ENCODE data around the gene MED26.

MED26 gene

DNA sequence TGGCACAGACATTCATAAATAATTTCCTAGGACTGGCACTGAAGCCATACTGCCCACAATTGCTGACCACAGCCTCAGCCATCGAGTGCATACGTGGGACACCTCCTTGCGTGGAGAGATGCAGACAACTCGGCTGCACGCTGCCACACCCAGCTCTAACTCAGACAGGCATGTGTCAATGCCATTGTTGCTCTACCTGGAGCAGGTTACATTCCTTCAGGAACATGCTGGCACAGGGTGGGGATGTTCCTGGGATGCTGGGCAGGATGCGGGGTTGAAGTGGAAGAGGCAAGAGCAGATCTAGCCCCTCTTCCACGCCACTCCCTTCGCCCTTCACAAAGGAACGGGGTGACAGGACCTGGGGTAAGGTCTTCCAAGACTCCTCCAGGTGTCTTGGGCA, 31.6 kb downstream of the MED26 start:
- no peak for DNase-seq
- intact Hi-C loops (cut with DNase I) = no loop called here

DNA sequence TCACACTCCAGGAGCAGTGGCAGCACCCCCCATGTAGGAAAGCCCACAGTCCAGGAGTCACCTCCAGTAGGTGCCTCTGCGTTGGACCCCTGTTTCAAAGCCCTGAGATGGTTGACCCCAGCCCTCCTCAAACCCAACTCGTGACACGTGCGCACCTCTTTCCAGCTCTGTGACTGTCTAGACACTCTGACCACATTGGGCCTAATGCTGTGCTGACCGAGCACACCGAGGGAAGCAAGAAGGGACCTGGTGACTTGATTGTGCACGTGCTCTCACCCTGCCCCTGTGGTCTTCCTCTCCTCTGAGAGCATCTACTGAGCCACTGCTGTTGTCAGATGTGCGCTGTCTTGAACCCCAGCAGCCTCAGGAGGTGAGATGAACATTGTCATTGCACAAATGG, 32.9 kb downstream of the MED26 start:
- intact Hi-C loops (cut with DNase I) = no loop called here
- DNase-seq = no peak

DNA sequence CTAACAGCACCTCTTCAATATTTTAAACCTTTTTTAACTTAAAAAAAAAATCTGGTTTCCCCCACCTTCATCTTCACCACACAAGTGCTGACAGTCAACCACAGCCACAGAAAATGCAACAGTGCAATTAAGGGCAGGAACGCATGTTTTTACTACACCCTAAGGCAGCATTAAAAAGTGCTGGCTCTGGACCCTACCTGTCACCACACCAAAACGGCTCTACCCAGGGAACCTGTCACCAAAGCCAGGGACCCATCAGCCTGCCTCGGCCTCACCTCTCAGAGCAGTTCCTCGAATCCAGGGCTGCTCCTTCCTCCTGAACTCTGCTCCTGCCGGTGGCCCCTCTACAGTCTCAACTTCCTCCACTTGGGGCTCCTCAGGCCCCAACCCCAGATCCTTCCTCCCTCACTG, 33.3 kb downstream of the MED26 start:
- DNase-seq = no peak
- intact Hi-C loops (cut with DNase I) = no loop called here

DNA sequence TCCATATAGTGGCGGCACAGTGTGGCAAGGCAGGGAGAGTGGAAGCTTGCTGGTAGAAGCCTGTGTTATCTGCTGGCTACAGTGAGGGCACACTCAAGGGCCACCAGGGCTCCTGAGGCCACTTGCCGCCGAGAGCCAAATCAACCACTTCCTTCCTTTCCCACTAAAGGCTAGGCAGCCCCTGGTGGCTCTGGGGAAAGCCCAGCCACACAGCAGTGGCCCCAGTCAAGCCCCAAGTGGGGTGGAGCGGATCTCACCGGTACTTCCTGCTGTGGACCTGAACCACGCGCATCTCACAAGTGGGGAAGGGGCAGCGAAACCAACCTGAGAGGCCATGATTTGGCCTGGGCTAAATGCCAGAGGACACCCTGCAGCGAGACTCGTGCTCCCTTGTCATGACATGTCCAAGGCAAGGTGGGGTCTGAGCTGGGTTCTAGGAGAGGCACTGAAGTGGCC, 33.8 kb downstream of the MED26 start:
- no peak for DNase-seq

DNA sequence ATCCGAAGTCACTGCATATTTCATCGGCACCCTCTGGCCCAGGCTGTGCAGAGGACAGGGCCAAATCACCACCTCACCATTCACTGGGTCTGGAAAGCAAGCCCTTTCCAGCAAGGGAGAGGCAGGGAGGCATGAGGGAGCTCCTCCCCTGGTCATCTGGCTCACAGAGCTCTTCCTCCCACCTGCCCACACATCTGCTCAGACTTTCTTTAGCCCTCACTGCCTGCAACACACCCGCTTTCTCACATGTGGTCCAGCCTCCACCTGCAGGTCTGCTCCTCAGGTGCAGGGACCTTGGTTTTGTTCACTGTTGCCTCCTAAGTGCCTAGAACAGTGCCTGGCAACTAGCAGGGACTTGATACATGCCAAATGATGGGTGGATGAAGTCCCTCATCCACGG, 34.8 kb downstream of the MED26 start:
- intact Hi-C loops (cut with DNase I) = no loop called here

More for the DNA sequence above, 33.8 kb downstream of the MED26 start:
- intact Hi-C loops (cut with DNase I) = no loop called here

DNA sequence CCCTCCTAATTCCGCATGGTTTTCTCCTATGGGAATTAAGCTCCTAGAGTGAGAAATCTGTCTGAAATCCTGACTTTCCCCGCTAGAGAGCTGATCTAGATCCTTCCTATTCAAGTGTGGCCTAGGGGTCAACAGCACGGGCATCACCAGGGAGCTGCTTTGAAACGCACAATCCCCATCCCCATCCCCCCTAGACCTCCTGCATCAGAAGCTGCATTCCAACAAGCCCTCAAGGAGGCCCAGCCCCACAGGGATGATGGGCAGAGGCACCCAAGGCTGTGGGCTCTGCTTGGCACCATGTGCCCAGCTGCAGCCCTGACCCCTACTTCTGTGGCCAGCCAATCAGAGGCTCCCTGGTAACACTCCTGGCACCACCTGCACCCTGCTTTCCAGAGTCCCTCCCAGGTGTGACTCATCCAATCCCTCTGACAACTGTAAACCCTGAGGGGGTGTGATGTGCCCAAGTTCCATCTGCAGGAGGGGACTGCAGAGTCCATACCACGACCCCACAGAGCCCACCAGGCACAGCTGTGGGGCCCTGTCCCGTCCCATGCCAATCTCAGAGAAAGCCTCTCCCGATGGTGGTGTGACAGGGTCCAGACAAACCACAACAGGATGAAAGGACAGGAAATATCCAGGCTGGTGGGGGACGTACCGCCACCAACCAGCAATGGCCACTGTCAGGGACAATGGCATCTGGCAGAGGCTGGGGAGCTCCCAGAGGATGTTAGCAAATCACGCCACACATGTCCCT, 36.0 kb downstream of the MED26 start:
- intact Hi-C loops (cut with DNase I) = no loop called here
- DNase-seq = peak in 3 of 42 donors; percentile 46 to 66 (median 58)

More for the DNA sequence above, 34.8 kb downstream of the MED26 start:
- no peak for DNase-seq

DNA sequence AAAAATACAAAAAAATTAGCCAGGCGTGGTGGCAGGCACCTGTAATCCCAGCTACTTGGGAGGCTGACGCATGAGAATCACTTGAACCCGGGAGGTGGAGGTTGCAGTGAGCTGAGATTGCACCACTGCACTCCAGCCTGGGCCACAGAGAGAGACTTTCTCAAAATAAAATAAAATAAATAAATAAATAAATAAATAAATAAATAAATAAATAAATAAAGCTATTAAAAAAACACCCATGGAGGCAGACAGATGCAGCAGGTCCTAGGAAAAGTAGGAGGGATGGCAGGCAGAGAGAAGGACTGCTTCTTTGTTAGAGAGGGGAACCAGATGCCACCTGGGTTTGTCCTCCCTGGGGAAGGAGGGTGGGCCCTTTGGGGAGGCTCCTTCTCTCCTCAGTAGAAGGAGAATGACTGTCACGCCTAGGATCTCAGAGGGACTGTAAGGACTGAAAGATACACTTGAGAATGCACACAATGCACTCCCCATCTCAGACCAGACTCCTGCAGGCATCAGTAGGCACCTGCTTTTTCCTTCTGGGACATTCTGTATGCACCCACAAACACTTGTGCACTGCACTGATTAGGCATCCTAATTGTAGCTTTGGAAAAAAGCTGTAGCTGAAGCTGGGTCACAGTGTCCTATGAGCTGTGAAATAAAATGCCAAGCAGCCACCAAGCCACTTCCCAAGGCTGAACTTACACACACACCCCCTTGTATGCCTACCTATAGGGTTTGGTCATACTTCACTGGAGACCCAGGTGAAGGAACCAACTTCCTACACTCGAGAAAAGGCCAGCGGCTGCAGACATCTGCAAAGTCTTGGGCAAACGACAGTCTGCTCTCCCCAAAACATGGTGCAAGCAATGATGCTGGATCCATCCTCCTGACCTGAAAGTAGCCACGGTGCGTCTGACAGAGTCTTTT, 36.9 kb downstream of the MED26 start:
- no peak for DNase-seq
- intact Hi-C loops (cut with DNase I) = no loop called here

DNA sequence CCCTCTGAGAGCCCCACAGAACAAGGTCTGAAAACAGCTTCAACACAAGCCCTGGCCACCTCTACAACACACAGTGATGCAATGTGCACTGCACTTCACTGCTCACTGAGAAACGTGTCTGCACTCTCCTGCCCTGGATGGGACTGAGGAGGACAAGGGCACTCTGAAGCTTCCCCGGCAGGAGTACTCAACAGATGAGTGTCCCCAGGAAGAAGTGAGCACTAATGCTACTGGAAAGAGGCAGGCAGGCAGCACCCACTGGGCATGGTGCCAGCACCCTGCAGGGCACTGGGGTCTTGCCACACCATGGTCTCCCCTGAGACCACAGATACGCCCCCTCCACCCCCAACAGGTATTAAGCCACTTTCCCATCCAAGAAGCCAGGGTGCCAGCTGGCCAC, 38.1 kb downstream of the MED26 start:
- no peak for DNase-seq
- intact Hi-C loops (cut with DNase I) = no loop called here

DNA sequence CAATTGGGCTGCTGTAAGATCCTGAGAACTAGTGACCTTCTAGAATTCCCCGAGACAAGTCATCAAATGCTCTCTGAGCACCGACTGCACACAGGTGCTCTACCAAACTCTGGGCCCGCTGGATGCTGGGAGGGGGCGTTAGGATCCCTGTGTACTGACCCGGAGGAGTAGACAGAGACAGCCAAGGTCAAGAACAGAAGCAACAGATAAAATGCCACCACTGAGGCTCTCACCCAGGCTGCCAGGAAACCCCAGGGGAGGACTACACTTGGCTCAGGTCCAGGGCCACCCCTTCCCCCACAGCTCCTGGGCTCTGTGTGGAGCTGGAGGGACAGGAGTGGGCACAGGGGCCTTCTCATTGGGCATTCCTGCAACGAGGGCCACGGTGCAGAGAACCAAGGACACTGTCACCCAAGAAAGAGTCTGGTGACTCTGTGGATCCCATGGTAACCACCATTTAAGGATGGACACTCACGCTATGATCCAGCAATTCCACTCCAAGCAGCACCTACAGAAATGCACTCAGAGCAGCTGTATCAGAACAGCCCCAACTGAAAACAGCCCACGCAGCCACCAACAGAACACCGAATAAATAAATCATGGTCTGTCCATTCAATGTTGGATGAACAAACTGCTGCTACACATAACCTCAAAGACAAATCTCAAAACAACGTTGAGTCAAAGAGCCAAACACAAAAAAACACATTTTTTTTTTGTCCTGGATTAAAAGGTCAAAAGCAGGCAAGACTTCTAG, 39.0 kb downstream of the MED26 start:
- DNase-seq = no peak
- intact Hi-C loops (cut with DNase I) = no loop called here

DNA sequence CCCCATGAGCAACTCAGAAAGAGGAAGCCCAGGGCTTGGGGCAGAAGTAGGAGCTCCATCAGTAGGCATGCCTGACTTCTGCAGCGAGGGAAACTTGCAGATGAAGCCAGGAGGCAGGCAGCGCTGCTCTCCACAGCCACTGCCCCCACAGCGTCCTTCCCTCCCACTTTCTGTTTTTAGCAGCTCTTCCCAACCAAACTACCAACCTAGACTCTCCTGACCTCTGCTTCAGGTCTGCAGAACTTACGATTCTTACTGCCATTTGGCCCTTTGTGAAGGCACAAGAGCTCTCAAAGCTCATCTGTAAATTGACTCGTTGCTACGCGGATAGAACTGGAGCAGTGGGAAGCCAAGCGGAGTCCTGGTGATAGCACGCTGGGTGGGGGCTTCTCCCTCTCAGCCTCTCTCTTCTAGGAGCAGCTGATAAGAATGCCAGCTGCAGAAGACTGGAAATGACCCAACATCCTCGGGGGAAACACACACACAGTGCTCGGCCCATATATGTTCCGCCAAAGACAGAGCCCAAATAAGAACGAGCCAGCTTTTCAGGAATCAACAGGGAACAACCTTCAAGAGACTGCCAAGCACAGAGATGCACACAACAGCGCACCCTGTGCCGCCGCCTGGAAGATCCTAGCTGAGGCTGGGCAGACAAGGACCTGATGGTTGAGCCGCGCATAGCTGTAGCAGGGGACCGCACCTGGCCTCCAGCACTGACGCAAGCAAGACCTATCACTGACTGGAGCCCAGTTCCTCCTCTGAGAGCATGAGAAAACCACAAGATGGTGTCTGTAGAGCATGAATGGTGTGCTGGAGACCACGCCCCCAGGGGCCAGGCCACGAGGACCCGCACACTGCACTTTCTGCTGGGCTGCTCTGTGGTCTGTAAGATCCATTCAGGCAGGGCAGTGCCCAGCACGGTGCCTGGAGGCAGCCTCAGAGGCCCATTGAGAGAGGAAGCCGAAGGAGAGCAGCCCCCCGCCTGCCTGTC, 39.9 kb downstream of the MED26 start:
- peak in 30 of 42 donors; percentile 24 to 74 (median 50) for DNase-seq
- intact Hi-C loops (cut with DNase I) = no loop called here

DNA sequence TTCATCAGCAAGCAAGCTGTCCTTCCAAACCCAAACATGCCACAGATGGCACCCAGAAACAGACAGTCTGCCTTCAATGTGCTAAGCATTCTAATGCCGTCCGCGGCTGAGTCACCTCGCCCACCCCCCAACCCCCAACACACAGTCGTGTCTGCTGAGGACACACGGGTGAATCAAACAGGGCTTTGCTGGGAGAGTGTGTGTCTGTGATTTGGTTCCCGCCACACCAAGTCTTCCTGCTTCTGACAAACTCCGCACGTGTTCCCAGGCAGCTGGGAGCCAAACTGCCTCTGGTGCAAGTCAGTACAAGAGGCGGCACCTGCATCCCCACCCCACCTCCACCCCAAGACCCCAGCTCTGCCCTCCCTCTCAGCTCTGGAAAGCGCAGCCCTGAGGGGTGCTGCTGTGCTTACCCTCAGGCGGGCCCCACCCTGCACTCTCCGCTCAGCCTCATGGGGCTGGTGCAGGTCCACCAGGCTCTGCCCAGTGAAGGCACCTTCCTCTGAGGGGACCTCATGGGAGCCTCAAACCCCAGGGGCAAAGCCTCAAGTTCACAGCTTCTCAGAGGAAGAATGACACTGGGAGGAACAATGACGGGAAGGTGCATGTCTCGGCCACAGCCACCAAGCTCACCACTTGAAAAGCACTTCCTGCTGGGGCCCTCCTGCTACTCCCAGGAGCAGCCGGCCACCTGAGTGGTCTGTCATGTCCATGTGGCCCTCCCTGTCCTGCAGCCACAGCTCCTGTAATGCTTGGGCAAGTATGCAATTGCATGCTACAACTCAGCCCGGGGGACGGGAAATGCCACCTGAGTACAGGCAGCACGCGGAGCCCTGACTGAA, 40.8 kb downstream of the MED26 start:
- peak in 7 of 42 donors; percentile 35 to 67 (median 49) for DNase-seq

DNA sequence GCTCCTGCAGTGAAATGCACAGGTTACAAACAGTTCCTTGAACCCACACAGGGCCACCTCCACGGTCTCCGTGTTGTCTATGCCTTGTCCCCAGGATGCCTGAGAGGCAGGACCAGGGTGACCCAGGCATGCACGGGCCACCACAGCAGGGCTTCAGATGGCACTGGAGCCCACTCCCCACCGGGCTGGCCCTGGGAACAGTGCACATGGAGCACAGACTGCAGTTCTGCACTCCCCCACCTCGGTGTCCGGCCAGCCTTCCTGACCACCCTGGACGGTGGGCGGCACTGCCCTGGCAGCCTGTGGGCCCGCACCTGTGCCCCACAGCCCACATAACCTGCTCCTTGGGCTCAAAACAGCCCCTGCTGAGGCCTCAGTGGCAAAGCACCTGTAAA, 41.5 kb downstream of the MED26 start:
- intact Hi-C loops (cut with DNase I) = no loop called here
- no peak for DNase-seq

More for the DNA sequence above, 40.8 kb downstream of the MED26 start:
- intact Hi-C loops (cut with DNase I) = no loop called here

DNA sequence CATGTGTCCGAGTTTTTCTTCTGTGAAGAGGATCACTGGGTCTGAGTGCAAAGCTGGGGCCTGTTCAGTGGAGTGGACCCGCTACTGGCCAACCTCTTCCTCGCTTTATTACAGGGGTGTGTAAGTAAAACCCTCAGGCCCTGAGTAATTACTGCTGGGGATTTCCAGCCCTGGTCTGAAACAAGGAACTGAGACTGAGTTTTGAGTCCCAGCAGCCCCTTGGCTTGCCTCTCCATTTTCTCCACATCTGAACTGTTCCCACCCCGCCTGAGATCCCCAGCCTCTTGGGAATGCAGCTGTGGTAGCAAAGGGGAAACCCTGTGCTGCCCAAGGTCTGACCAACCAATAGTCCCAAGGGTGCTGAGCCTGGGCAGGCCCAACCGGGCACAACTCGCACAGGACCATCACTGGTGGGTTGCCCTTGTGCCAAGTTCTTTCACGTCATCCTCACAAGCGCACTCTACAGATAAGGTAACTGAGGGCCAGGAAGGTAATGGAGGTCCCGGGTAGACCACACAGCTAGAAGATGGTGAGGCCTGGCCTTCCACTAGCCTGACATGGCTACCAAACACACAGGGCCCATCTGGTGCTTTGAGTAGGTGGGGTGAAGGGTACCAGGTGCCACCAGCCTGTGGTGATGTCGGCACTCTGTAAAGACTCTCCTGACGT, 42.1 kb downstream of the MED26 start:
- intact Hi-C loops (cut with DNase I) = no loop called here
- no peak for DNase-seq

DNA sequence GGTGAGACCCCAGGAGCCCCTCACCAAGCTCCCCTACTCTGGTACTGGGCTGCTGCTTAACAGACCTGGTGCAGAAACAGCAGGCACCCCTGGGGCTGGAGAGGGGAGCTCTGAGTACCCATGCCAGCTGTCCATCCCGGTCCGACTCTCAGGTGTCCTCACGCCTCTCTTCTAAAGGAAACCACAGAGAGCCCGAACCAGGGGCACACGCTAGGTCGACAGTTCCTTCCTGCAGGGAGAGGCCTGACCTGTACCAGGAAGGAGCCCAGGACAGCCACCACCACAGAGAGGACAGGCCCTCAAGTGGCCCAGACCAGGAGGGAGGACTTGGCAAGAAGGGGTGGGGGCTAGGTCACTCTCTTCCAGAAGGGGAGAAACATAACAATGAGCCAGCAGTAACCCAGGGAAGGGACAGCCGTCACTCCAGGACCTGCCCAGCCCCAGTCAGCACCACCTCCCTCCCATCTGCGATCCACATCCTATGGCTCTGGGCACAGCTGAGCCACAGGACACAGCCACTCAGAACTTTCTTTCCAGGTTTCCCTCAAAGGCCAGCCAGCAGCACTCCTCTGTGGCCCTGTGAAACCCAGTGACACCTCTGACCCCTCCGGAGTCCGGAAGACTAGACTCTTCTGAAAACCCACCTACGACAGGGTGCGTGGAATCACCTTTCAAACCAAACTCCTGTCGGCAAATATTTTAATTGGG, 42.8 kb downstream of the MED26 start:
- intact Hi-C loops (cut with DNase I) = no loop called here
- DNase-seq = no peak

DNA sequence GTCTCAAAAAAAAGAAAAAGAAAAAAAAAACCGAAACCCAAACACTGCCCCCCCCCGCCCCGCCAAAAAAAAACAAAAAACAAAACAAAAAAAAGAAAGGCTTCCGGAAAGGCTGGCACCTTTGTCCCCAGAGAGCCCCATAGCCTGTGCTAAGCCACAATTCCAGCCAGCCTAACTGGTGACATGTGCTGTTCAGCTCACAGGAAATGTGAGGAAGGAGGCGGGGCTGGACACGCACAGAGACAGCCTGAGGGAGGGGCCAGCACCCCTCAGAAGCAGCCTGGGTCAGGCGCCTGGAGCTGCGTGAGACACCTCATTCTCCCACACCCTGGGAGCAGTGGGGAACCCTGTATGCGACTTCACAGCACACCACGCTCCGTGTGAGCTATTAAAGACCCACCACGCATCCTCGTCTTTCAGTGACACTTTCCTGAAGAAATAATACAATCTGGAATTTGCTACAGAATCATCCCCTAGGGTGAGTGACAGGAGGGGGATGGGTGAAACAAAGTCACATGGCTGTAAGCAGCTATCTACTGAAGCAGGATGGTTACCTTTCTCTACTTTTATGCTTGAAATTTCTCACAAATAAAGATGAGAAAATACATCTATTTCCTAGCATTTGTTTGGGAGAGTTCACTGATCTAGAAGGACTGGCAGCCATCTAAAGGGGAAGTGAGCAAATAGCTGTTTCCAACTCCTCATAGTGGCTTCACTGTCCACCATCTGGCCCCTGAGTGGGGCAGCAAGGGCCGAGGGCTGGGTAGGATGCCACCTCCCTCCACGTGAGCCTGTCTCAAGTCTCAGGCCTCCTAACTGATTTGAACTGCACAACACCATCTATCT, 43.5 kb downstream of the MED26 start:
- intact Hi-C loops (cut with DNase I) = no loop called here
- peak; percentile 61 to 93 (median 80) for DNase-seq

All from head of caudate nucleus (tissue), 42 donors.